ENCODE measurements around the gene RAD51D. TPM values are rescaled to one million over a fixed set of nuclear protein-coding genes. Genes with fewer than 3 reads are reported as not detected.
"Not testable (repeated sequence)": the region's sequence is repeated elsewhere in the genome, so short reads cannot be mapped to it uniquely, and the experiment has no call there.

RAD51D gene
- total RNA-seq, 2 donors from 2014 or later, result 9.9 to 12.0 TPM

DNA sequence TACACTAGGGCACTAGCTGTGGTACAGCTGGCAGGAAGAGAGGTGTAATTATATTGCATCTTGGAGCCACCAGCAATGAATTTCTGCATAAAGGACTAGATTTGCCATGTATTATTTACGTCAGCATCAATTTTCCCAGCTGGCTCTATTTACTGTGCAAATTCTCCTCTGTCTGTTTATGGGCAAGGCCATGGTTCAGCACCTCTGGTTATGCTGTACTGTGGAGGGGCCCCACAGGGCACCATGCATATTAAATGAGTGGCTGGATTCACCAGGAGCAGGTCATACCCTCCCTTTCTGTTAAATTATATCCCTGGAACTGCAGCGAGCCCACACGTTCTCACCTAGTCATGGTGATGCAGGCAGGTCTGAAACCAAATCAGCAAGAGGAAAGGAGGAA lies 19.8 kb downstream of the RAD51D start:
- H3K4me3 ChIP-seq, result no peak overlapping the region
- H3K36me3 ChIP-seq, result peaks cover 0 to 5% of the 10 kb centered on the region in 2 donors
- H3K27me3 ChIP-seq (replicated peaks; ENCODE audit: insufficient read depth), result no peaks in the 10 kb centered on the region
- TF ChIP-seq, protein P1, sequence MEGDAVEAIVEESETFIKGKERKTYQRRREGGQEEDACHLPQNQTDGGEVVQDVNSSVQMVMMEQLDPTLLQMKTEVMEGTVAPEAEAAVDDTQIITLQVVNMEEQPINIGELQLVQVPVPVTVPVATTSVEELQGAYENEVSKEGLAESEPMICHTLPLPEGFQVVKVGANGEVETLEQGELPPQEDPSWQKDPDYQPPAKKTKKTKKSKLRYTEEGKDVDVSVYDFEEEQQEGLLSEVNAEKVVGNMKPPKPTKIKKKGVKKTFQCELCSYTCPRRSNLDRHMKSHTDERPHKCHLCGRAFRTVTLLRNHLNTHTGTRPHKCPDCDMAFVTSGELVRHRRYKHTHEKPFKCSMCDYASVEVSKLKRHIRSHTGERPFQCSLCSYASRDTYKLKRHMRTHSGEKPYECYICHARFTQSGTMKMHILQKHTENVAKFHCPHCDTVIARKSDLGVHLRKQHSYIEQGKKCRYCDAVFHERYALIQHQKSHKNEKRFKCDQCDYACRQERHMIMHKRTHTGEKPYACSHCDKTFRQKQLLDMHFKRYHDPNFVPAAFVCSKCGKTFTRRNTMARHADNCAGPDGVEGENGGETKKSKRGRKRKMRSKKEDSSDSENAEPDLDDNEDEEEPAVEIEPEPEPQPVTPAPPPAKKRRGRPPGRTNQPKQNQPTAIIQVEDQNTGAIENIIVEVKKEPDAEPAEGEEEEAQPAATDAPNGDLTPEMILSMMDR (IDR thresholded peaks at IDR 0.05), result no peak
- TF ChIP-seq POLR2AphosphoS5 (IDR thresholded peaks at IDR 0.05), result no peak
- TF ChIP-seq POLR2A (IDR thresholded peaks at IDR 0.05), result no peak
- intact Hi-C loops (cut with DNase I), result no loop called here
- WGBS, result 92% methylated on average over 3 of the region's 3 CpGs
- no peak for DNase-seq (ENCODE audit: low spot score)
- H3K27ac ChIP-seq, result no peak overlapping the region
- H3K4me1 ChIP-seq (replicated peaks), result no peaks in the 10 kb centered on the region
- no peaks in the 10 kb centered on the region for H3K9me3 ChIP-seq

DNA sequence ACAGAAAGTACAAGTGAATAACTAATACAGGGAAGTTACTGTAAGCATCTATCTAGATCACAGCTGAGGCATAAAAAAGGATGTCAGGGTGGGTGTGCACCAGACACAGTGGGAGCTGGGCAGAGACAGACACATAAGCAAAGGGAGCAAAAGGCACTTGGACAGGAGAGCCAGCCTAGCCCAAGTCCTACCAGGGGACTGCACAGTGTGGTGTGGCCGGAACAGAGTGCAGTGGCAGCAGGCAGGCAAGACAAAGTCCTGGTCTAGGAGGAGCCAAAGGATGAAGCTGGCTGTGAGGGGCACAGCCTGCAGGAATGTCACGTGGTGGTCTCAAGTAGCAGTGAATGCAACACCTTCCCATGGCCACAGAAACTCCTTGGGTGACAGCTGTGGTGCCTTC lies 21.9 kb downstream of the RAD51D start:
- TF ChIP-seq POLR2AphosphoS5 (IDR thresholded peaks at IDR 0.05) (no peak), POLR2A (IDR thresholded peaks at IDR 0.05) (no peak)
- TF ChIP-seq, protein P1 (IDR thresholded peaks at IDR 0.05), result no peak
- Histone ChIP-seq H3K27me3 (replicated peaks; ENCODE audit: insufficient read depth) (no peaks in the 10 kb centered on the region), H3K4me3 (no peak overlapping the region), H3K36me3 (peaks cover 0 to 5% of the 10 kb centered on the region in 2 donors), H3K27ac (no peak overlapping the region), H3K9me3 (no peaks in the 10 kb centered on the region), H3K4me1 (replicated peaks) (no peaks in the 10 kb centered on the region)
- intact Hi-C loops (cut with DNase I), result no loop called here
- 86% methylated on average over 2 of the region's 2 CpGs for WGBS
- no peak for DNase-seq (ENCODE audit: low spot score)

DNA sequence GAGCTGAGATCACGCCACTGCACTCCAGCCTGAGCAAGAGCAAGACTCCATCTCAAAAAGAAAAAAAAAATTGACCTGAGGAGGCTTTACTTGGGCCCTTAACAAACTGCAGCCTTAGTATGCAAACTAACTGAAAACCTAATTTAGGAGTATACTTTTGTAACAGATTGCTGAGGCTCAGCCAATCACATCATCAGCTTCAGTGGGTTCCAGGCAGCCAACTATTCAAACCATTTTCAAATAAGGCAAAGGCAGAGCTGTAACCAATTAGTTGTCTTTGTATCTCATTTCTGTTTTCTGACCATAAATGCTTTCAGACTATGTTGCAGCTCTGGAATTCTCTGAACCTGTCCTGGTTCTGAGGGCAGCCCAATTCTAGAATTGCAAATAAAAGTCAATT lies 23.9 kb downstream of the RAD51D start:
- Histone ChIP-seq H3K27ac (no peak overlapping the region), H3K4me1 (replicated peaks) (no peaks in the 10 kb centered on the region), H3K9me3 (no peaks in the 10 kb centered on the region), H3K27me3 (replicated peaks; ENCODE audit: insufficient read depth) (no peaks in the 10 kb centered on the region), H3K4me3 (no peak overlapping the region), H3K36me3 (peaks cover 0 to 5% of the 10 kb centered on the region in 2 donors)
- intact Hi-C loops (cut with DNase I), result no loop called here
- WGBS, result 100% methylated on average over 1 of the region's 1 CpG
- TF ChIP-seq, protein P1 (IDR thresholded peaks at IDR 0.05), result no peak
- TF ChIP-seq POLR2AphosphoS5 (IDR thresholded peaks at IDR 0.05), result no peak
- no peak for TF ChIP-seq POLR2A (IDR thresholded peaks at IDR 0.05)
- DNase-seq (ENCODE audit: low spot score), result no peak

DNA sequence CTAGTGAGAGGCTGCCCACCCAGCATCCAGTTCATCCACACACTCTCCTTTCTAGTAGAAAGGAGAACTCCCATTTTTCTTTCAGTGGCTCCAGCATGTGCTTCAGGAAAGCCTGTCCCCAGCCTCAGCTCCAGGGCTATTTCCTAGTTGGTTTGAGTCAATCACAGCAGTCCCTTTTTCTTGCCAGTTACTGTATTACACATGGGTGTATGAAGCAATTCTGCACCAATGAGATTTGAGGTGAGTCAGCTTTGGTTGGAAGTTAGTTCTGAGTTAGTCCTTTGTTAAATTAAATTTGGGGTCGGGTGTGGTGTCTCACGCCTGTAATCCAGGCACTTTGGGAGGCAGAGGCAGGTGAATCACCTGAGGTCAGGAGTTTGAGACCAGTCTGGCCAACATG lies 24.8 kb downstream of the RAD51D start:
- Histone ChIP-seq H3K36me3 (peaks cover 0 to 5% of the 10 kb centered on the region in 2 donors), H3K27me3 (replicated peaks; ENCODE audit: insufficient read depth) (no peaks in the 10 kb centered on the region), H3K4me1 (replicated peaks) (no peaks in the 10 kb centered on the region), H3K27ac (no peak overlapping the region), H3K4me3 (no peak overlapping the region), H3K9me3 (no peaks in the 10 kb centered on the region)
- DNase-seq (ENCODE audit: low spot score), result no peak
- WGBS, result 91% methylated on average over 2 of the region's 2 CpGs
- no peak for TF ChIP-seq POLR2A (IDR thresholded peaks at IDR 0.05)
- TF ChIP-seq POLR2AphosphoS5 (IDR thresholded peaks at IDR 0.05), result no peak
- TF ChIP-seq, protein P1 (IDR thresholded peaks at IDR 0.05), result no peak
- intact Hi-C loops (cut with DNase I), result no loop called here

DNA sequence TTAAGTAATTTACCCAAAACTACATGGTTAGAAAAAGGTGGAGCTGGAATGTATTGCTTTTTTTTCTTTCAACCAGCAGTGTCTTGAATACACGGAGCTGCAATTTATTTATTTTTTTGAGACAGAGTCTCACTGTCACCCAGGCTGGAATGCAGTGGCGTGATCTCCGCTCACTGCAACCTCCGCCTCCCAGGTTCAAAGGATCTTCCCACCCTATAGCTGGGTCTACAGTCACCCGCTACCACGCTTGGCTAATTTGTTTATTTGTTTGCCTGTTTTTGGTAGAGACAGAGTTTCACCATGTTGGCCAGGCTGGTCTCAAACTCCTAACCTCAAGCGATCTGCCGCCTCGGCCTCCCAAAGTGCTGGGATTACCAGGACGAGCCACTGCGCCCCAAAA lies 29.0 kb downstream of the RAD51D start:
- WGBS, result 86% methylated on average over 11 of the region's 11 CpGs
- intact Hi-C loops (cut with DNase I), result not testable (repeated sequence)

More for the DNA sequence above, 29.0 kb downstream of the RAD51D start:
- not testable (repeated sequence) for H3K4me1 ChIP-seq (replicated peaks); DNase-seq (ENCODE audit: low spot score); H3K36me3 ChIP-seq; H3K4me3 ChIP-seq; H3K27me3 ChIP-seq (replicated peaks; ENCODE audit: insufficient read depth); H3K27ac ChIP-seq; H3K9me3 ChIP-seq
